Measurements from ENCODE around the gene CSRP2. TPM values are rescaled to one million over a fixed set of nuclear protein-coding genes. Genes with fewer than 3 reads are reported as not detected.

CSRP2 gene
- total RNA-seq, 2 experiments from 2014 or later: 0.62 to 0.86 TPM

GRCh38 chr12:76883811-76884210 is 5.0 kb upstream of the CSRP2 start:
- intact Hi-C loops (cut with micrococcal nuclease): no loop called here
- Mint-ChIP-seq H3K27me3 (ENCODE audit: low read depth) (peaks cover 10% of the 10 kb centered on the region), H3K27ac (no peak overlapping the region), H3K36me3 (ENCODE audit: low read depth) (no peaks in the 10 kb centered on the region), H3K4me3 (no peak overlapping the region), H3K4me1 (ENCODE audit: low read depth) (no peaks in the 10 kb centered on the region), H3K9me3 (no peaks in the 10 kb centered on the region)
- CTCF ChIA-PET: interaction anchor here (0.7 kb wide), 1 partner anchor 32 kb away, joined by 3 read pairs; no protein-coding TSS in a partner anchor
- DNase-seq: no peak

DNA sequence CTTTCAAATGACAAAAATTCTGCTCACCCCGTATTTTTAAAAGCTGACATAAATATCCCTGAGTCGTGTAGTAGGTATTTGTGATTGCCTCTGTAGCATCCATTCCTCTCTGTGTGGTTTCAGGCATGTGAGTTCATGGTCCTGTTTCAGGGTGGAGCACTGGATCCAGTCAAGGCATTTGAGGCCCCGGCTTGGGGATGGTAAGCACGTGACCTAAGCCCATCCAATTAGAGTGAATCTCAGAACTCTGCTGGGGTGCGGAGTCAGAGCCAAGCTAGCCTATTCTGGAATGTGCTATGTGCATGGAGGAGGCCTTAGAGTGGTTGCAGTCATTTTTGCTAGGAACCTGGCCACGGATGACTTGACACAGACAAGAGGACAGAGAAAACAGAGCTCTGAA is 4.3 kb upstream of the CSRP2 start:
- no peak overlapping the region for H3K4me3 Mint-ChIP-seq
- H3K9me3 Mint-ChIP-seq: no peaks in the 10 kb centered on the region
- peaks cover 15% of the 10 kb centered on the region for H3K27me3 Mint-ChIP-seq (ENCODE audit: low read depth)
- H3K27ac Mint-ChIP-seq: no peak overlapping the region
- DNase-seq: no peak
- H3K36me3 Mint-ChIP-seq (ENCODE audit: low read depth): no peaks in the 10 kb centered on the region
- H3K4me1 Mint-ChIP-seq (ENCODE audit: low read depth): peaks cover under 1% of the 10 kb centered on the region
- intact Hi-C loops (cut with micrococcal nuclease): no loop called here
- CTCF ChIA-PET: no interaction called here

- CTCF ChIA-PET: no interaction called here
- H3K27ac Mint-ChIP-seq: no peak overlapping the region
- no peak overlapping the region for H3K4me3 Mint-ChIP-seq
- intact Hi-C loops (cut with micrococcal nuclease): no loop called here
- H3K27me3 Mint-ChIP-seq (ENCODE audit: low read depth): peaks cover 20% of the 10 kb centered on the region
- no peak for DNase-seq
- H3K36me3 Mint-ChIP-seq (ENCODE audit: low read depth): no peaks in the 10 kb centered on the region
- H3K9me3 Mint-ChIP-seq: no peaks in the 10 kb centered on the region
- H3K4me1 Mint-ChIP-seq (ENCODE audit: low read depth): peaks cover 3% of the 10 kb centered on the region
Measured at GRCh38 chr12:76882367-76882766, 3.5 kb upstream of the CSRP2 start.

DNA sequence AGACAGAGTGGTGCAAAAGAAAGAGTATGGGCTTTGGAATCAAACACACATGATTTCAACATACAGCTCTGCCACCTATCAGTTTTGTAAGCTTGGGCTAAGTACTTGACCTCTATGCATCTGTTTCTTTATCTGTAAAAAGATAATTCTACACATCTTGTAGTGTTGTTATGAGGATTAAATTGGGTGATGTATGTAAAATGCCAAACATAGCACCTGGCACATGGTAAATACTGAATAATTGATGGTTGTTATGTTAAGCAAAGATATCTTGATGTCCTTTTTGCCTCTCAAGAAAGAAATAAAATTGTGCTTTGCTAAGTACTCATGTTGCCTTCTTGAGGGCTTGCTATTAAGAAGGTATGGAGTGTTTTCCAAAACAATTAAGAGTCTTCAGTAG is 2.3 kb upstream of the CSRP2 start:
- H3K4me3 Mint-ChIP-seq: no peak overlapping the region

DNA sequence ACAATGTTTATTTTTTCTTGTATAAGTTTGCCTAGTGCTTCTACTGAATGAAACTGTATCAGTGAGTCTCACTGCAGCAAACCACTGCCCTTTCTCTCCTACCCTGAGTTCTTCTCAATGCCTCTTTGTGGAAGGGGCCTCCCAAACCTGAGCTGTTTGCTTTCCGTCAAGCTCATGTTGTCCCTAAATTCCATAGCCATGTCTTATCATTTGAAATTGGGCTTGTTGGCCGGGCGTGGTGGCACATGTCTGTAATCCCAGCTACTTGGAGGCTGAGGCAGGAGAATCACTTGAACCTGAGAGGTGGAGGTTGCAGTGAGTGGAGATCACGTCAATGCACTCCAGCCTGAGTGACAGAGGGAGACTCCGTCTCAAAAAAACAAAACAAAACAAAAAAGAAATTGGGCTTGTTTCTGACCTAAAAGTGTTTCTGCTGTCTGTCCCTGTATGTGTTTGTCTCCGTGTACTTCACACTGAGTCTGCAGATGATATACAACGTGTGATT is 1.8 kb upstream of the CSRP2 start:
- Mint-ChIP-seq H3K27ac (no peak overlapping the region), H3K27me3 (ENCODE audit: low read depth) (peaks cover 27% of the 10 kb centered on the region), H3K36me3 (ENCODE audit: low read depth) (no peaks in the 10 kb centered on the region), H3K9me3 (no peaks in the 10 kb centered on the region), H3K4me3 (no peak overlapping the region), H3K4me1 (ENCODE audit: low read depth) (peaks cover 3% of the 10 kb centered on the region)
- intact Hi-C loops (cut with micrococcal nuclease): no loop called here
- CTCF ChIA-PET: interaction anchor here (1.0 kb wide), 1 partner anchor 90 kb away, joined by 3 read pairs; no protein-coding TSS in a partner anchor
- DNase-seq: no peak

More for the DNA sequence above, 2.3 kb upstream of the CSRP2 start:
- DNase-seq: no peak
- peaks cover 27% of the 10 kb centered on the region for H3K27me3 Mint-ChIP-seq (ENCODE audit: low read depth)
- H3K9me3 Mint-ChIP-seq: no peaks in the 10 kb centered on the region
- CTCF ChIA-PET: no interaction called here
- peaks cover 3% of the 10 kb centered on the region for H3K4me1 Mint-ChIP-seq (ENCODE audit: low read depth)
- H3K27ac Mint-ChIP-seq: no peak overlapping the region
- intact Hi-C loops (cut with micrococcal nuclease): no loop called here
- H3K36me3 Mint-ChIP-seq (ENCODE audit: low read depth): no peaks in the 10 kb centered on the region

DNA sequence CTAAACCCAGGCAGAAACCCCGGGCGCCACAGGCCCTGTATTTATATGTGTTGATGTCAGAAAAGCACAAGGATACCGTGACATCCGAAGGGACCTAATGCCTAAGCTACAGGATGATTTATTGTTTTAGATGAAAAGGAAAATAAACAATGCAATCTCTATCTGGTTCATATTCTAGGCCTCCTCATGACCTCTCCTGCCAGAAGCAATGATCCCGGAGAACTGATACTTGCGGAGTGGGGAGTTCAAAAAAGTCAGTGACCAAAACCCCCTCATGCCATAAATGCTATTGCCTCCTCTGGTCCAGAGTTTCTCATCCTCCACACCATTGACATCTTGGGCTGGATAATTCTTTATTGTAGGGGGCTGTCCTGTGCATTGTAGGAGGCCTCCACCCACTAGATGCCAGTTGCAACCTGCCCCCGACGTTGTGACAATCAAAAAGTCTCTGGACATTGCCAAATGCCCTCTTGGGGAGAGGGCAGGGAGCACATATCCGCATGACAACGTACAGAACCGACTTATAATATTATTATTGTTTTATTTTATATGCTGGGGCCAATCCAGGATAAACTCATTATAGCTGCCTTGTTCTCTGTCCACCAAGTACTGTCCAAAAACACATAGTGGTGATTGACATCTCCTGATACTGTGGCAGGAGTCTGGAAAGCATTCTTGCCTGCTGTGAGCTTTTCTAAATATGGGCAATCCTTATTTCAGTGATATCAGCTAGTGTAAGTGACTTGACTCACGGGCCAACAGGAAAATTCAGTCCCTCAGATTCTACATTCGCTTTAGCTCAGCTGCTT is 1.1 kb upstream of the CSRP2 start:
- Mint-ChIP-seq H3K27ac (no peak overlapping the region), H3K9me3 (no peaks in the 10 kb centered on the region), H3K36me3 (ENCODE audit: low read depth) (no peaks in the 10 kb centered on the region), H3K4me1 (ENCODE audit: low read depth) (peaks cover 3% of the 10 kb centered on the region), H3K27me3 (ENCODE audit: low read depth) (peaks cover 30% of the 10 kb centered on the region), H3K4me3 (peak overlapping the region; percentile 61)
- intact Hi-C loops (cut with micrococcal nuclease): loop anchor here (1.0 to 2.0 kb wide), 7 partner anchors 10 to 795 kb away; partner anchors contain the start of genes E2F7, NAP1L1 and ZDHHC17
- DNase-seq: no peak
- CTCF ChIA-PET: interaction anchor here (1.0 kb wide), 1 partner anchor 90 kb away, joined by 3 read pairs; no protein-coding TSS in a partner anchor

- Mint-ChIP-seq H3K27me3 (ENCODE audit: low read depth) (peaks cover 42% of the 10 kb centered on the region), H3K9me3 (no peaks in the 10 kb centered on the region), H3K4me1 (ENCODE audit: low read depth) (peaks cover 3% of the 10 kb centered on the region), H3K36me3 (ENCODE audit: low read depth) (no peaks in the 10 kb centered on the region), H3K4me3 (peak overlapping the region; percentile 87), H3K27ac (peak overlapping the region; percentile 50)
- intact Hi-C loops (cut with micrococcal nuclease): loop anchor here (1.0 to 2.0 kb wide), 5 partner anchors 49 to 793 kb away; partner anchors contain the start of genes E2F7 and NAP1L1
- DNase-seq: peak; percentile 12
- CTCF ChIA-PET: no interaction called here
Measured at GRCh38 chr12:76878099-76878898, 520 bp downstream of the CSRP2 start.

DNA sequence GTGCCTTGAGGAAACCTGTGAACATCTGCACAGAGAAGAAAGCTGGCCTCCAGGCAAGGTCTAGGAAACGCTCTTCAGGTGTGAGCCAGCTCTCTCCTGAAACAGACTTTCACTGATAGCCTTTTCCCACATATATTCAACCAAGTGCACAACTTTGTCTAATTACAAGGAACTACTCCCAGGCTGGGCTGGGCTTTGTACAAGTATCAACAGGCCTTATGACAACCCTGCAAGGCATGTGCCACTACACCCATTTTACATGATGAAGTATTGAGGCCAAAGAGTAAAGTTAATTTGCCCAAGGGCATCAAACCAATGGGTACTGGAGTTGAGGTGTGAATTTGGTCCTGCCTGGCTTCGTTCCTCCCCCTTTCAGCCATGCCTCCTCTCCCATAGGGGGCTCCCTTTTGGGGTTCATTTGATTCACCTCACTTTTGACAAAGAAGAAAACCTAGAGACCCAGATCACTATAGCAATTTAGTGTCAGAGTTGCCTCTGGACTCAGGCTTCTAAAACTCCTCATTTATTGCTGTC is 2.1 kb downstream of the CSRP2 start:
- H3K27ac Mint-ChIP-seq: no peak overlapping the region
- no peak overlapping the region for H3K4me3 Mint-ChIP-seq
- DNase-seq: no peak
- H3K9me3 Mint-ChIP-seq: no peaks in the 10 kb centered on the region
- CTCF ChIA-PET: interaction anchor here (0.6 kb wide), 1 partner anchor 178 kb away, joined by 3 read pairs; no protein-coding TSS in a partner anchor
- intact Hi-C loops (cut with micrococcal nuclease): no loop called here
- H3K36me3 Mint-ChIP-seq (ENCODE audit: low read depth): no peaks in the 10 kb centered on the region
- H3K27me3 Mint-ChIP-seq (ENCODE audit: low read depth): peaks cover 47% of the 10 kb centered on the region
- H3K4me1 Mint-ChIP-seq (ENCODE audit: low read depth): peaks cover 3% of the 10 kb centered on the region

- CTCF ChIA-PET: interaction anchor here (0.5 kb wide), 1 partner anchor 58 kb away, joined by 3 read pairs; no protein-coding TSS in a partner anchor
- no peaks in the 10 kb centered on the region for H3K36me3 Mint-ChIP-seq (ENCODE audit: low read depth)
- intact Hi-C loops (cut with micrococcal nuclease): no loop called here
Measured at GRCh38 chr12:76874491-76875190, 4.2 kb downstream of the CSRP2 start.

GRCh38 chr12:76874027-76874426 is 4.8 kb downstream of the CSRP2 start:
- Mint-ChIP-seq H3K27me3 (ENCODE audit: low read depth) (peaks cover 41% of the 10 kb centered on the region), H3K27ac (no peak overlapping the region), H3K9me3 (no peaks in the 10 kb centered on the region), H3K4me3 (no peak overlapping the region), H3K4me1 (ENCODE audit: low read depth) (peaks cover 3% of the 10 kb centered on the region), H3K36me3 (ENCODE audit: low read depth) (no peaks in the 10 kb centered on the region)
- CTCF ChIA-PET: no interaction called here
- DNase-seq: no peak
- intact Hi-C loops (cut with micrococcal nuclease): no loop called here

More at GRCh38 chr12:76874491-76875190, 4.2 kb downstream of the CSRP2 start:
- H3K4me1 Mint-ChIP-seq (ENCODE audit: low read depth): peaks cover 3% of the 10 kb centered on the region
- H3K27ac Mint-ChIP-seq: no peak overlapping the region
- DNase-seq: no peak
- peaks cover 44% of the 10 kb centered on the region for H3K27me3 Mint-ChIP-seq (ENCODE audit: low read depth)
- H3K9me3 Mint-ChIP-seq: no peaks in the 10 kb centered on the region
- H3K4me3 Mint-ChIP-seq: no peak overlapping the region

DNA sequence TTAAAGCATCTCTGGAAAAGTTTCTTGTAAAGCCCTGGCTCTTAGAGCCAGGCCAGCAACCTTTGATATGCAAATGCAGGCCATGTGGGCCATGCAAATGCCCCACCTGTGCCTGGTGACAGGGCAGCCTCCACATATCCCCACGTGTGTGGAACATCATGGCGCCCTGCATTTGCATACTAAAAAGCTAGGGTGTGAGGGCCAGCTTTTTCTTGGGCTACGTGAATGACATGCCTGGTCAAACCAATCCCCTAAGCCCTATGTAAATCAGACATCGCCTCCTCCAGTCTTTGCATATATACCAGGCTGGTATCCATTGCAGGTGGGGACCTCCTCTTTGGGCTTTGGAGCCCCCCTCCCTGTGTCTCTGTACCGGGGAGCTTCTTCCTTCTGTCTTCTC is 6.4 kb downstream of the CSRP2 start:
- Mint-ChIP-seq H3K4me1 (ENCODE audit: low read depth) (no peaks in the 10 kb centered on the region), H3K27me3 (ENCODE audit: low read depth) (peaks cover 31% of the 10 kb centered on the region), H3K27ac (no peak overlapping the region), H3K36me3 (ENCODE audit: low read depth) (no peaks in the 10 kb centered on the region), H3K9me3 (no peaks in the 10 kb centered on the region), H3K4me3 (no peak overlapping the region)
- intact Hi-C loops (cut with micrococcal nuclease): no loop called here
- CTCF ChIA-PET: no interaction called here
- DNase-seq: no peak

- H3K27ac Mint-ChIP-seq: no peak overlapping the region
- H3K36me3 Mint-ChIP-seq (ENCODE audit: low read depth): no peaks in the 10 kb centered on the region
- H3K9me3 Mint-ChIP-seq: no peaks in the 10 kb centered on the region
- intact Hi-C loops (cut with micrococcal nuclease): no loop called here
- peaks cover 24% of the 10 kb centered on the region for H3K27me3 Mint-ChIP-seq (ENCODE audit: low read depth)
- H3K4me3 Mint-ChIP-seq: no peak overlapping the region
- CTCF ChIA-PET: no interaction called here
- no peak for DNase-seq
- H3K4me1 Mint-ChIP-seq (ENCODE audit: low read depth): no peaks in the 10 kb centered on the region
Measured at GRCh38 chr12:76871742-76872141, 7.1 kb downstream of the CSRP2 start.

Data from activated naive CD4-positive, alpha-beta T cell treated with anti-CD3 and anti-CD28 coated beads for 36 hours (primary cell).